ENCODE data around the gene BCOR. TPM values are rescaled to one million over a fixed set of nuclear protein-coding genes. Genes with fewer than 3 reads are reported as not detected.

BCOR gene
- total and polyA plus RNA-seq, 2 of the 8 experiments (the other 6 are each of a cell fraction or from before 2014, with no cell fraction given), result 25.0 to 50.8 TPM

- TF ChIP-seq CHD7 (IDR thresholded peaks at IDR 0.05; ENCODE audit: insufficient replicate concordance, low read length), result no peak
Measured at GRCh38 chrX:40088299-40088625, 9.5 kb downstream of the BCOR start (continued).

Measured in H1 (cell line).